WTC11 (cell line): ENCODE results near the gene NNMT. TPM values are rescaled to one million over a fixed set of nuclear protein-coding genes. Genes with fewer than 3 reads are reported as not detected.

Experiments used
- ATAC-seq: fragments of 200-7000 bp; cut with Tn5 transposase; 2 replicates; pipeline ENCODE4 v1.10.0; 2021; ENCODE audit warnings: mild to moderate bottlenecking, moderate library complexity
- CTCF ChIA-PET: fragments of 300-600 bp; sonication (Branson Sonifier 250); formaldehyde crosslinking; loops from one replicate; lab custom pipeline; 2021; ENCODE audit warnings: antibody characterized with exemption; lab: Charles Lee
- POLR2A ChIA-PET: fragments of 350-600 bp; sonication (Branson Sonifier 250); formaldehyde crosslinking; loops from one replicate; lab custom pipeline; 2021; ENCODE audit warnings: antibody characterized with exemption; lab: Charles Lee
- DNase-seq: peaks from one replicate; pipeline ENCODE4 v3.0.0; 2021; ENCODE audit warnings: low spot score
- H3K27ac Mint-ChIP-seq: 2 replicates; pipeline ENCODE4 v1.8.0; 2021; ENCODE audit warnings: mixed read lengths
- H3K27me3 Mint-ChIP-seq: 2 replicates; pipeline ENCODE4 v1.8.0; 2021; ENCODE audit warnings: low read depth, mild to moderate bottlenecking, moderate library complexity, mixed read lengths
- H3K36me3 Mint-ChIP-seq: 2 replicates; pipeline ENCODE4 v1.8.0; 2021; ENCODE audit warnings: mixed read lengths
- H3K4me1 Mint-ChIP-seq: 2 replicates; pipeline ENCODE4 v1.8.0; 2022; ENCODE audit warnings: mixed read lengths
- H3K4me3 Mint-ChIP-seq: 2 replicates; pipeline ENCODE4 v1.8.0; 2021; ENCODE audit warnings: mild to moderate bottlenecking, moderate library complexity, mixed read lengths
- H3K9me3 Mint-ChIP-seq: 2 replicates; pipeline ENCODE4 v1.8.0; 2021; ENCODE audit warnings: mixed read lengths
- ATF2 ChIP-seq: sonication (generic); formaldehyde crosslinking; IDR thresholded peaks from 2 replicates; pipeline ENCODE4 v1.8.1; 2022; ENCODE audit warnings: low read depth, missing genetic modification reagents, borderline replicate concordance
- CDX4 ChIP-seq: fragments of 250-450 bp; sonication (Bioruptor Pico); IDR thresholded peaks from 2 replicates; pipeline ENCODE4 v1.9.0; 2021; ENCODE audit warnings: moderate library complexity, mild to moderate bottlenecking, inconsistent platforms, borderline replicate concordance
- E2F5 ChIP-seq: sonication (generic); formaldehyde crosslinking; IDR thresholded peaks from 2 replicates; pipeline ENCODE4 v1.8.1; 2022; ENCODE audit warnings: mild to moderate bottlenecking, moderate library complexity, missing genetic modification reagents
- GTF2I ChIP-seq: fragments of 250-450 bp; sonication (Bioruptor Pico); conservative IDR thresholded peaks from 2 replicates; pipeline ENCODE4 v1.4.0; 2021; ENCODE audit warnings: mild to moderate bottlenecking
- HMGXB4 ChIP-seq: sonication (generic); formaldehyde crosslinking; IDR thresholded peaks from 2 replicates; pipeline ENCODE4 v1.8.1; 2023; ENCODE audit warnings: mild to moderate bottlenecking, moderate library complexity, missing genetic modification reagents
- MAX ChIP-seq: sonication (generic); formaldehyde crosslinking; IDR thresholded peaks from 2 replicates; pipeline ENCODE4 v1.8.0; 2022; ENCODE audit warnings: mild to moderate bottlenecking, missing genetic modification reagents
- MLX ChIP-seq: sonication (generic); formaldehyde crosslinking; IDR thresholded peaks from 2 replicates; pipeline ENCODE4 v1.8.1; 2023; ENCODE audit warnings: mild to moderate bottlenecking, missing genetic modification reagents, moderate library complexity
- NFATC4 ChIP-seq: fragments of 250-450 bp; sonication (Bioruptor Pico); IDR thresholded peaks from 2 replicates; pipeline ENCODE4 v1.9.0; 2021; ENCODE audit warnings: mild to moderate bottlenecking
- NFE2L1 ChIP-seq: sonication (generic); formaldehyde crosslinking; IDR thresholded peaks from 2 replicates; pipeline ENCODE4 v1.8.1; 2023; ENCODE audit warnings: missing genetic modification reagents
- USF1 ChIP-seq: sonication (generic); formaldehyde crosslinking; IDR thresholded peaks from 2 replicates; pipeline ENCODE4 v1.8.0; 2022; ENCODE audit warnings: mild to moderate bottlenecking, missing genetic modification reagents
- USF2 ChIP-seq: sonication (generic); formaldehyde crosslinking; IDR thresholded peaks from 2 replicates; pipeline ENCODE4 v1.8.1; 2023; ENCODE audit warnings: mild to moderate bottlenecking, missing genetic modification reagents, moderate library complexity
- ZBTB21 ChIP-seq: sonication (generic); formaldehyde crosslinking; IDR thresholded peaks from 2 replicates; pipeline ENCODE4 v1.8.1; 2023; ENCODE audit warnings: mild to moderate bottlenecking, missing genetic modification reagents, borderline replicate concordance
- ZNF423 ChIP-seq: fragments of 250-450 bp; sonication (Bioruptor Pico); IDR thresholded peaks from 2 replicates; pipeline ENCODE4 v2.1.2; 2022; ENCODE audit warnings: mild to moderate bottlenecking, moderate library complexity
- ZNF532 ChIP-seq: fragments of 250-450 bp; sonication (Bioruptor Pico); IDR thresholded peaks from 2 replicates; pipeline ENCODE4 v1.9.0; 2021; ENCODE audit warnings: mild to moderate bottlenecking, borderline replicate concordance
- ZNF671 ChIP-seq: fragments of 250-450 bp; sonication (Bioruptor Pico); IDR thresholded peaks from 2 replicates; pipeline ENCODE4 v1.8.0; 2021; ENCODE audit warnings: mild to moderate bottlenecking
- total RNA-seq: library from RNA; stranded (reverse); gene quantifications from 3 replicates; pipeline ENCODE4 v1.2.3, GENCODE V29; 2021

The NNMT gene
- total RNA-seq, 1 experiment from 2014 or later: 0.50 TPM

- ATAC-seq (no peak), DNase-seq (no peak)
- H3K4me1 Mint-ChIP-seq: peaks cover 71% of the 10 kb centered on the region
- POLR2A ChIA-PET: no interaction called here
- H3K27ac Mint-ChIP-seq: 0 out of 2 replicates have a peak overlapping the region, but pooled peaks have one; percentile 92
- H3K9me3 Mint-ChIP-seq: 0 out of 2 replicates have a peak, but pooled peaks cover 7% of the 10 kb centered on the region
- H3K27me3 Mint-ChIP-seq: peaks cover 8% of the 10 kb centered on the region
- TF ChIP-seq NFE2L1 (no peak), ZNF532 (CRISPR knock-in tag) (no peak), MLX (no peak), GTF2I (CRISPR knock-in tag) (no peak), NFATC4 (CRISPR knock-in tag) (no peak), ZBTB21 (no peak), USF1 (CRISPR knock-in tag) (no peak), E2F5 (no peak), ZNF671 (no peak), ATF2 (CRISPR knock-in tag) (no peak), CDX4 (CRISPR knock-in tag) (no peak), ZNF423 (CRISPR knock-in tag) (no peak)
- TF ChIP-seq, all 79 proteins: peak for 0
- Mint-ChIP-seq H3K36me3 (no peaks in the 10 kb centered on the region), H3K4me3 (no peak overlapping the region)
- CTCF ChIA-PET: interaction anchor here (0.6 to 2.0 kb wide), 5 partner anchors 10 to 432 kb away, joined by 3 to 9 read pairs (median 4); no protein-coding TSS in a partner anchor
These were observed 21.0 kb downstream of the NNMT start for GRCh38 chr11:114316980-114317786.

- Mint-ChIP-seq H3K27me3 (peaks cover 8% of the 10 kb centered on the region), H3K4me1 (peaks cover 71% of the 10 kb centered on the region), H3K9me3 (0 out of 2 replicates have a peak, but pooled peaks cover 4% of the 10 kb centered on the region), H3K27ac (peak overlapping the region; percentile 92; the same call in 1 of the 2 replicates), H3K4me3 (no peak overlapping the region), H3K36me3 (no peaks in the 10 kb centered on the region)
- CTCF ChIA-PET: interaction anchor here (0.6 to 2.0 kb wide), 5 partner anchors 11 to 433 kb away, joined by 3 to 9 read pairs (median 4); no protein-coding TSS in a partner anchor
- ATAC-seq: peak; percentile 70
- peak; percentile 65 for DNase-seq
- TF ChIP-seq USF2 (CRISPR knock-in tag) (0 out of 2 replicates have a peak, but pooled peaks have one; percentile 34), HMGXB4 (CRISPR knock-in tag) (no peak), MAX (CRISPR knock-in tag) (peak; percentile 54; the same call in 1 of the 2 replicates)
- POLR2A ChIA-PET: no interaction called here
These were observed 21.6 kb downstream of the NNMT start for GRCh38 chr11:114317787-114318137.
